HepG2 (cell line): ENCODE data around the gene PHF19. TPM values are rescaled to one million over a fixed set of nuclear protein-coding genes. Genes with fewer than 3 reads are reported as not detected.

Experiments
- DPF2 ChIP-seq: sonication (generic); formaldehyde crosslinking; IDR thresholded peaks from 2 replicates; pipeline ENCODE4 v1.4.0; 2020; ENCODE audit warnings: mild to moderate bottlenecking, low read depth, missing genetic modification reagents, borderline replicate concordance
- DRAP1 ChIP-seq: IDR thresholded peaks from 2 replicates; pipeline ENCODE4 v1.6.1; 2016; ENCODE audit warnings: missing genetic modification reagents, missing compliant biosample characterization
- EEA1 ChIP-seq: sonication (generic); formaldehyde crosslinking; IDR thresholded peaks from 2 replicates; pipeline ENCODE4 v1.5.1; 2020; ENCODE audit warnings: mild to moderate bottlenecking, missing genetic modification reagents, borderline replicate concordance
- ETS1 ChIP-seq: sonication (generic); formaldehyde crosslinking; IDR thresholded peaks from 2 replicates; pipeline ENCODE4 v1.4.0; 2020; ENCODE audit warnings: missing genetic modification reagents
- FOXJ3 ChIP-seq: sonication (generic); formaldehyde crosslinking; IDR thresholded peaks from 2 replicates; pipeline ENCODE4 v1.4.0; 2020; ENCODE audit warnings: missing genetic modification reagents, mild to moderate bottlenecking, borderline replicate concordance
- FUBP1 ChIP-seq: sonication (generic); formaldehyde crosslinking; IDR thresholded peaks from 2 replicates; pipeline ENCODE4 v1.5.1; 2020; ENCODE audit warnings: missing genetic modification reagents, mild to moderate bottlenecking, borderline replicate concordance
- HNRNPLL ChIP-seq: fragments of 200-400 bp; formaldehyde crosslinking; IDR thresholded peaks from 2 replicates; pipeline ENCODE4 v1.6.1; 2017; ENCODE audit warnings: mild to moderate bottlenecking, low read depth, low read length; ENCODE audit not compliant: poor library complexity, severe bottlenecking
- IRF1 ChIP-seq: sonication (generic); formaldehyde crosslinking; IDR thresholded peaks from 2 replicates; pipeline ENCODE4 v1.4.0; 2020; ENCODE audit warnings: low read depth, mild to moderate bottlenecking, missing genetic modification reagents
- MAF1 ChIP-seq: sonication (generic); formaldehyde crosslinking; IDR thresholded peaks from 2 replicates; pipeline ENCODE4 v1.5.0; 2020; ENCODE audit warnings: missing genetic modification reagents, borderline replicate concordance
- PHF20 ChIP-seq: sonication (generic); formaldehyde crosslinking; IDR thresholded peaks from 2 replicates; pipeline ENCODE4 v1.5.0; 2020; ENCODE audit warnings: mild to moderate bottlenecking, missing genetic modification reagents
- TFE3 ChIP-seq: IDR thresholded peaks from 2 replicates; pipeline ENCODE4 v1.6.1; 2016
- ZBTB14 ChIP-seq: sonication (generic); formaldehyde crosslinking; IDR thresholded peaks from 2 replicates; pipeline ENCODE4 v1.4.0; 2020; ENCODE audit warnings: missing genetic modification reagents
- ZBTB2 ChIP-seq: sonication (generic); formaldehyde crosslinking; IDR thresholded peaks from 2 replicates; pipeline ENCODE4 v1.8.0; 2022; ENCODE audit warnings: low read depth, missing genetic modification reagents
- ZEB1 ChIP-seq: IDR thresholded peaks from 2 replicates; pipeline ENCODE4 v1.6.1; 2012; ENCODE audit warnings: mild to moderate bottlenecking, low read depth, inconsistent platforms; ENCODE audit not compliant: insufficient replicate concordance
- ZNF143 ChIP-seq: sonication (generic); formaldehyde crosslinking; IDR thresholded peaks from 2 replicates; pipeline ENCODE4 v1.4.0; 2020; ENCODE audit warnings: missing genetic modification reagents
- ZNF616 ChIP-seq: sonication (generic); formaldehyde crosslinking; IDR thresholded peaks from 2 replicates; pipeline ENCODE4 v1.5.0; 2020; ENCODE audit warnings: low read depth, mild to moderate bottlenecking, missing genetic modification reagents
- polyA plus RNA-seq, 8 experiments: library from polyadenylated mRNA; depleted of rRNA in 3 of 8; stranded (reverse) in 7 of 8; unstranded in 1 of 8; fragments of >200 nt; fragmentation: Illumina TruSeq in 4 of 8; extraction: Trizol in 4 of 8; gene quantifications; 2 replicates each; pipeline versions ENCODE4 v1.2.1 to v1.2.3, GENCODE V29; 2011 to 2016; ENCODE audit warnings: low read depth in 4 of 8, missing spikeins in 1 of 8, mixed read lengths in 1 of 8; ENCODE audit not compliant: insufficient read depth in 1 of 8
- total RNA-seq, 5 experiments: library from RNA; depleted of rRNA; stranded (reverse); fragments of >200 nt; fragmentation: Illumina TruSeq; extraction: Trizol; gene quantifications; 2 replicates each; pipeline ENCODE4 v1.2.3, GENCODE V29; 2016; ENCODE audit warnings: low read depth in 1 of 5

PHF19 gene
- total and polyA plus RNA-seq, 2 of the 13 experiments (the other 11 are each of a cell fraction or from before 2014, with no cell fraction given): 29.7 to 41.3 TPM

GRCh38 chr9:120875954-120876841, 790 bp downstream of the PHF19 start (continued):
- TF ChIP-seq ZBTB14 (peak; percentile 85), EEA1 (CRISPR knock-in tag) (no peak), ZNF143 (CRISPR knock-in tag) (no peak), IRF1 (CRISPR knock-in tag) (no peak), HNRNPLL (peak; percentile 41), DRAP1 (CRISPR knock-in tag) (peak; percentile 44; the same call in 1 of the 2 replicates), FUBP1 (no peak), ETS1 (CRISPR knock-in tag) (no peak), ZBTB2 (CRISPR knock-in tag) (peak; percentile 98), DPF2 (no peak), PHF20 (peak; percentile 37), TFE3 (CRISPR knock-in tag) (peak; percentile 10; the same call in 1 of the 2 replicates), MAF1 (no peak), FOXJ3 (CRISPR knock-in tag) (no peak), ZEB1 (peak; percentile 25), ZNF616 (CRISPR knock-in tag) (0 out of 2 replicates have a peak, but pooled peaks have one; percentile 49)
